Stimulated activated CD4-positive, alpha-beta T cell treated with anti-CD3 and anti-CD28 coated beads, TNF-alpha, amount 100 ng/mL, for 4 hours (primary cell): Measurements from ENCODE around the gene TBC1D9B.
A peak's percentile ranks its signal among the peaks of the same experiment; 100 is the strongest.

ENCODE experiments used
- DNase-seq, 3 experiments: peaks; one replicate each; pipeline ENCODE4 v3.0.0-alpha.2; 2020; ENCODE audit warnings: low read depth in 3 of 3

Gene TBC1D9B

GRCh38 chr5:179869641-179870402 lies 37.9 kb downstream of the TBC1D9B start:
- no peak for DNase-seq

GRCh38 chr5:179869101-179869500 lies 38.6 kb downstream of the TBC1D9B start:
- no peak for DNase-seq

- no peak for DNase-seq
Measured at GRCh38 chr5:179868541-179868940, 39.2 kb downstream of the TBC1D9B start.

- DNase-seq, result no peak
Measured at GRCh38 chr5:179867476-179867875, 40.2 kb downstream of the TBC1D9B start.

- no peak for DNase-seq
Measured at GRCh38 chr5:179867079-179867465, 40.6 kb downstream of the TBC1D9B start.

GRCh38 chr5:179866241-179867078 lies 41.2 kb downstream of the TBC1D9B start:
- no peak for DNase-seq

- no peak for DNase-seq
Measured at GRCh38 chr5:179865491-179866240, 42.0 kb downstream of the TBC1D9B start.

GRCh38 chr5:179864686-179865085 lies 43.0 kb downstream of the TBC1D9B start:
- no peak for DNase-seq

- no peak for DNase-seq
Measured at GRCh38 chr5:179863449-179864085, 44.1 kb downstream of the TBC1D9B start.

GRCh38 chr5:179862891-179863290 lies 44.8 kb downstream of the TBC1D9B start:
- no peak for DNase-seq

- no peak for DNase-seq
Measured at GRCh38 chr5:179862296-179862695, 45.4 kb downstream of the TBC1D9B start.

GRCh38 chr5:179860301-179860700 lies 47.4 kb downstream of the TBC1D9B start:
- no peak for DNase-seq

GRCh38 chr5:179858586-179859427 lies 48.9 kb downstream of the TBC1D9B start, which contains the start of gene MRNIP:
Gene MRNIP (minus strand): TSS chr5:179858817. CDS start chr5:179858796, 21 bp downstream.
- DNase-seq, result peak; percentile 82 to 85 (median 84)

GRCh38 chr5:179858241-179858585 lies 49.5 kb downstream of the TBC1D9B start:
- DNase-seq, result peak in 1 of 3 experiments; percentile 48

- DNase-seq, result no peak
Measured at GRCh38 chr5:179854356-179854755, 53.3 kb downstream of the TBC1D9B start.

- no peak for DNase-seq
Measured at GRCh38 chr5:179852993-179853547, 54.6 kb downstream of the TBC1D9B start.

- no peak for DNase-seq
Measured at GRCh38 chr5:179841621-179842020, 66.1 kb downstream of the TBC1D9B start.

- no peak for DNase-seq
Measured at GRCh38 chr5:179840766-179841165, 66.9 kb downstream of the TBC1D9B start.

GRCh38 chr5:179840321-179840720 lies 67.4 kb downstream of the TBC1D9B start:
- no peak for DNase-seq
